Mesenchymal stem cell (in vitro differentiated cells and primary cell): Measurements from ENCODE around the gene PROSER2.
A peak's percentile ranks its signal among the peaks of the same experiment; 100 is the strongest.

ENCODE experiments used
- DNase-seq: peaks from one replicate; pipeline ENCODE4 v3.0.0-alpha.2; 2013
- H2AFZ ChIP-seq: one replicate; pipeline ENCODE4 v1.6.1; 2013; ENCODE audit warnings: low read depth, mild to moderate bottlenecking, control low read depth, inconsistent platforms, low read length, moderate library complexity
- H2AK5ac ChIP-seq: 2 replicates; pipeline ENCODE4 v1.6.1; 2013; ENCODE audit warnings: low read length, moderate library complexity, mild to moderate bottlenecking, inconsistent platforms; ENCODE audit not compliant: severe bottlenecking
- H2BK120ac ChIP-seq: one replicate; pipeline ENCODE4 v1.6.1; 2013; ENCODE audit warnings: low read depth, mild to moderate bottlenecking, inconsistent platforms, low read length, moderate library complexity
- H2BK12ac ChIP-seq, 2 experiments: one replicate each; pipeline ENCODE4 v1.6.1; 2013; ENCODE audit warnings: inconsistent platforms in 2 of 2, low read length in 2 of 2, mild to moderate bottlenecking in 2 of 2, moderate library complexity in 2 of 2, control low read depth in 1 of 2
- H2BK15ac ChIP-seq: one replicate; pipeline ENCODE4 v1.6.1; 2013; ENCODE audit warnings: mild to moderate bottlenecking, low read depth, inconsistent platforms; ENCODE audit not compliant: poor library complexity, severe bottlenecking
- H2BK5ac ChIP-seq: 2 replicates; pipeline ENCODE4 v1.6.1; 2013; ENCODE audit warnings: low read depth, mild to moderate bottlenecking, low read length, control low read depth, inconsistent platforms; ENCODE audit not compliant: poor library complexity, severe bottlenecking
- H3K14ac ChIP-seq, 2 experiments: one replicate each; pipeline ENCODE4 v1.6.1; 2013; ENCODE audit warnings: inconsistent platforms in 2 of 2, low read length in 2 of 2, control low read depth in 1 of 2, mild to moderate bottlenecking in 1 of 2, moderate library complexity in 1 of 2
- H3K18ac ChIP-seq, 2 experiments: one replicate each; pipeline ENCODE4 v1.6.1; 2013; ENCODE audit warnings: inconsistent platforms in 2 of 2, low read length in 2 of 2, control low read depth in 1 of 2, low read depth in 1 of 2, mild to moderate bottlenecking in 1 of 2
- H3K23ac ChIP-seq, 2 experiments: one replicate each; pipeline ENCODE4 v1.6.1; 2013; ENCODE audit warnings: inconsistent platforms in 2 of 2, low read length in 2 of 2, mild to moderate bottlenecking in 2 of 2, moderate library complexity in 2 of 2, control low read depth in 1 of 2
- H3K27ac ChIP-seq: 2 replicates; pipeline ENCODE4 v1.5.1; 2013; ENCODE audit warnings: mild to moderate bottlenecking, moderate library complexity, low read length, control low read depth, inconsistent platforms; ENCODE audit not compliant: poor library complexity, severe bottlenecking
- H3K27me3 ChIP-seq, 2 experiments: 2 replicates each; pipeline versions ENCODE4 v1.6.1 to v1.7.0; 2013; ENCODE audit warnings: low read length in 2 of 2, mild to moderate bottlenecking in 2 of 2, moderate library complexity in 2 of 2, control low read depth in 1 of 2, inconsistent platforms in 1 of 2; ENCODE audit not compliant: control insufficient read depth in 1 of 2, insufficient read depth in 1 of 2
- H3K36me3 ChIP-seq, 2 experiments: 2 replicates each; pipeline versions ENCODE4 v1.6.1 to v1.7.0; 2013; ENCODE audit warnings: low read length in 2 of 2, control low read depth in 1 of 2, inconsistent platforms in 1 of 2, low read depth in 1 of 2, mild to moderate bottlenecking in 1 of 2; ENCODE audit not compliant: insufficient read depth in 2 of 2, control insufficient read depth in 1 of 2
- H3K4ac ChIP-seq, 2 experiments: one replicate each; pipeline ENCODE4 v1.6.1; 2013; ENCODE audit warnings: inconsistent platforms in 2 of 2, low read length in 2 of 2, mild to moderate bottlenecking in 2 of 2, moderate library complexity in 2 of 2, control low read depth in 1 of 2, low read depth in 1 of 2
- H3K4me1 ChIP-seq: 2 replicates; pipeline ENCODE4 v1.6.1; 2013; ENCODE audit warnings: low read depth, low read length, control low read depth; ENCODE audit not compliant: control insufficient read depth, insufficient read depth
- H3K4me2 ChIP-seq: 2 replicates; pipeline ENCODE4 v1.6.1; 2013; ENCODE audit warnings: low read length, mild to moderate bottlenecking, inconsistent platforms; ENCODE audit not compliant: poor library complexity, severe bottlenecking
- H3K4me3 ChIP-seq, 2 experiments: 2 replicates each; pipeline versions ENCODE4 v1.5.1 to v1.7.0; 2013; ENCODE audit warnings: low read length in 2 of 2, mild to moderate bottlenecking in 2 of 2, control low read depth in 1 of 2, low read depth in 1 of 2; ENCODE audit not compliant: insufficient read depth in 1 of 2
- H3K79me1 ChIP-seq: replicated peaks from 2 replicates; pipeline ENCODE4 v1.6.1; 2013; ENCODE audit warnings: mild to moderate bottlenecking, control low read depth, low read length, inconsistent platforms; ENCODE audit not compliant: poor library complexity, severe bottlenecking
- H3K9ac ChIP-seq: 2 replicates; pipeline ENCODE4 v1.7.0; 2013; ENCODE audit warnings: mild to moderate bottlenecking, low read length, moderate library complexity
- H3K9me3 ChIP-seq: 2 replicates; pipeline ENCODE4 v1.7.0; 2013; ENCODE audit warnings: mild to moderate bottlenecking, low read length; ENCODE audit not compliant: control insufficient read depth
- H4K8ac ChIP-seq: one replicate; pipeline ENCODE4 v1.6.1; 2013; ENCODE audit warnings: inconsistent platforms, mild to moderate bottlenecking, low read length, moderate library complexity
- H4K91ac ChIP-seq: one replicate; pipeline ENCODE4 v1.6.1; 2013; ENCODE audit warnings: mild to moderate bottlenecking, low read length, inconsistent platforms
- WGBS: methylation state at CpG from one replicate; pipeline ENCODE4 v1.1.7; 2013; ENCODE audit warnings: mixed read lengths; 5-methylcytosine and 5-hydroxymethylcytosine counted together

The PROSER2 gene

GRCh38 chr10:11835061-11835460, 11.9 kb downstream of the PROSER2 start:
- Histone ChIP-seq H2AK5ac (no peak overlapping the region), H3K18ac (no peak overlapping the region), H3K14ac (no peak overlapping the region), H3K27ac (no peak overlapping the region), H3K79me1 (peaks cover 28% of the 10 kb centered on the region), H2BK12ac (no peak overlapping the region), H2AFZ (no peak overlapping the region), H3K4me2 (no peak overlapping the region), H3K4me1 (peaks cover 13% of the 10 kb centered on the region), H3K36me3 (no peaks in the 10 kb centered on the region), H2BK120ac (no peak overlapping the region), H3K27me3 (no peaks in the 10 kb centered on the region), H4K91ac (no peak overlapping the region), H3K9ac (no peak overlapping the region), H3K23ac (no peak overlapping the region), H3K9me3 (no peaks in the 10 kb centered on the region), H3K4me3 (no peak overlapping the region), H2BK15ac (no peak overlapping the region), H4K8ac (no peak overlapping the region), H3K4ac (no peak overlapping the region), H2BK5ac (no peak overlapping the region)
- WGBS, result 98% methylated on average over 6 of the region's 6 CpGs
- DNase-seq, result no peak

GRCh38 chr10:11835704-11836103, 12.5 kb downstream of the PROSER2 start:
- Histone ChIP-seq H4K8ac (no peak overlapping the region), H2BK5ac (no peak overlapping the region), H3K27ac (no peak overlapping the region), H2BK120ac (no peak overlapping the region), H3K27me3 (no peaks in the 10 kb centered on the region), H3K14ac (no peak overlapping the region), H2AK5ac (no peak overlapping the region), H2BK12ac (no peak overlapping the region), H3K36me3 (no peaks in the 10 kb centered on the region), H2AFZ (no peak overlapping the region), H3K79me1 (peaks cover 25% of the 10 kb centered on the region), H3K23ac (no peak overlapping the region), H3K4ac (no peak overlapping the region), H3K9ac (no peak overlapping the region), H4K91ac (no peak overlapping the region), H3K4me1 (peaks cover 12% of the 10 kb centered on the region), H3K9me3 (no peaks in the 10 kb centered on the region), H3K4me3 (no peak overlapping the region), H3K18ac (no peak overlapping the region), H3K4me2 (no peak overlapping the region), H2BK15ac (no peak overlapping the region)
- no peak for DNase-seq
- WGBS, result 96% methylated on average over 8 of the region's 8 CpGs

- Histone ChIP-seq H3K14ac (no peak overlapping the region), H3K23ac (no peak overlapping the region), H3K4ac (no peak overlapping the region), H4K91ac (no peak overlapping the region), H3K27ac (peak overlapping the region; percentile 45), H3K36me3 (no peaks in the 10 kb centered on the region), H3K4me1 (peaks cover 9% of the 10 kb centered on the region), H2BK120ac (no peak overlapping the region), H2BK5ac (no peak overlapping the region), H3K9ac (no peak overlapping the region), H2AFZ (no peak overlapping the region), H2AK5ac (peak overlapping the region; percentile 70), H3K18ac (no peak overlapping the region), H3K79me1 (peaks cover 20% of the 10 kb centered on the region), H3K4me3 (no peak overlapping the region), H3K9me3 (no peaks in the 10 kb centered on the region), H3K4me2 (no peak overlapping the region), H2BK15ac (no peak overlapping the region), H4K8ac (no peak overlapping the region), H3K27me3 (no peaks in the 10 kb centered on the region), H2BK12ac (no peak overlapping the region)
- DNase-seq, result no peak
- WGBS, result 92% methylated on average over 16 of the region's 17 CpGs
Observed at GRCh38 chr10:11837372-11838161, 14.4 kb downstream of the PROSER2 start.

DNA sequence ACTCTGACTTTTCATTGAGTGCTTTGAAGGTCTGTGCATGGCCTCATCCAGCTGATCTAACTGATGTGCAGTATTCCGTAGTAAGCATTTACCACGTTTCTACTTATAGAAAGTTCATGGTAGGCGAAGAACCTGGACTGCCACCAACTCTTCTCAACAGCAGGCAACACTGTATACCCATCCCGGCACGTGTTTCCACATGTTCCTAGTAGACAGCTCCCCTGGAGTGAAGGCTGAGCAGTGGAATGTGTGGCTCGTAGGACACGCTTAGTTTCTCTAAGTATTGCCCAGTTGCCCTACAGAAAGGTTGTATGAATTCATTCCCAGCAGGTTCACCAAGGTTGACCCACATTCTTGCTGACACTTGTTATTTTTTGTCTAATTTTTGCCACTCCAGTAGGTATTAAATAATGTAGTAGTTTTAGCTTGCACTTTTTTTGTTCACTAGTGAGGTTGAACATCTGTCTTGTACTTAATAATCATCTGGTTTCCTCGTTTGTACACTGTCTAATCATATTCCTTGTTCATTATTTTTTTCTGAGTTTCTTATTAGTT, 15.2 kb downstream of the PROSER2 start:
- H3K18ac ChIP-seq, result no peak overlapping the region
- H3K14ac ChIP-seq, result no peak overlapping the region
- no peak overlapping the region for H2AK5ac ChIP-seq
- no peak overlapping the region for H3K4me3 ChIP-seq
- no peak overlapping the region for H3K23ac ChIP-seq
- H3K79me1 ChIP-seq, result peaks cover 20% of the 10 kb centered on the region
- no peak overlapping the region for H2BK5ac ChIP-seq
- H3K9ac ChIP-seq, result no peak overlapping the region
- no peak overlapping the region for H2BK15ac ChIP-seq
- peak overlapping the region; percentile 47 for H3K27ac ChIP-seq
- H3K36me3 ChIP-seq, result no peaks in the 10 kb centered on the region
- H2BK12ac ChIP-seq, result no peak overlapping the region
- H4K8ac ChIP-seq, result no peak overlapping the region
- H3K4me2 ChIP-seq, result no peak overlapping the region
- no peaks in the 10 kb centered on the region for H3K27me3 ChIP-seq
- H2BK120ac ChIP-seq, result no peak overlapping the region
- H2AFZ ChIP-seq, result no peak overlapping the region
- H3K4ac ChIP-seq, result no peak overlapping the region
- WGBS, result 97% methylated on average over 7 of the region's 8 CpGs
- no peak for DNase-seq
- H3K9me3 ChIP-seq, result no peaks in the 10 kb centered on the region
- peaks cover 9% of the 10 kb centered on the region for H3K4me1 ChIP-seq
- H4K91ac ChIP-seq, result no peak overlapping the region
